GM21515 (cell line): ENCODE results near the gene HNRNPM.

Experiments
- ATAC-seq: cut with Tn5 transposase; IDR thresholded peaks from one replicate; pipeline ENCODE4 v1.9.1; 2021; ENCODE audit not compliant: unreplicated experiment

HNRNPM gene

GRCh38 chr19:8459520-8460270 is 14.9 kb downstream of the HNRNPM start:
- no peak for ATAC-seq

- no peak for ATAC-seq
Observed at GRCh38 chr19:8460516-8461298, 15.9 kb downstream of the HNRNPM start.

GRCh38 chr19:8461376-8461775 is 16.6 kb downstream of the HNRNPM start:
- no peak for ATAC-seq

- ATAC-seq = no peak
Observed at GRCh38 chr19:8461891-8462290, 17.1 kb downstream of the HNRNPM start.

GRCh38 chr19:8462571-8462970 is 17.8 kb downstream of the HNRNPM start:
- ATAC-seq = no peak

GRCh38 chr19:8463365-8463764 is 18.6 kb downstream of the HNRNPM start:
- ATAC-seq = no peak

GRCh38 chr19:8466018-8466417 is 21.2 kb downstream of the HNRNPM start:
- ATAC-seq = no peak

GRCh38 chr19:8468124-8468523 is 23.3 kb downstream of the HNRNPM start:
- ATAC-seq = no peak

GRCh38 chr19:8468761-8469373 is 24.1 kb downstream of the HNRNPM start:
- no peak for ATAC-seq

- no peak for ATAC-seq
Observed at GRCh38 chr19:8469613-8470368, 25.0 kb downstream of the HNRNPM start.

GRCh38 chr19:8473648-8474476 is 29.1 kb downstream of the HNRNPM start:
- no peak for ATAC-seq

GRCh38 chr19:8475005-8475404 is 30.2 kb downstream of the HNRNPM start:
- no peak for ATAC-seq

GRCh38 chr19:8476524-8476923 is 31.7 kb downstream of the HNRNPM start:
- no peak for ATAC-seq

- ATAC-seq = no peak
Observed at GRCh38 chr19:8477889-8478288, 33.1 kb downstream of the HNRNPM start.

GRCh38 chr19:8478598-8478997 is 33.8 kb downstream of the HNRNPM start:
- ATAC-seq = no peak

GRCh38 chr19:8481201-8481600 is 36.4 kb downstream of the HNRNPM start:
- no peak for ATAC-seq

GRCh38 chr19:8481616-8482015 is 36.8 kb downstream of the HNRNPM start:
- no peak for ATAC-seq

- no peak for ATAC-seq
Observed at GRCh38 chr19:8482696-8483095, 37.9 kb downstream of the HNRNPM start.

GRCh38 chr19:8483165-8483564 is 38.4 kb downstream of the HNRNPM start:
- no peak for ATAC-seq

- no peak for ATAC-seq
Observed at GRCh38 chr19:8484331-8484894, 39.6 kb downstream of the HNRNPM start.
